ENCODE measurements around the gene EEPD1. TPM values are rescaled to one million over a fixed set of nuclear protein-coding genes. Genes with fewer than 3 reads are reported as not detected.

EEPD1 gene
- total RNA-seq, 6 experiments from 2014 or later, result 5.9 to 18.6 (median 10.6) TPM

DNA sequence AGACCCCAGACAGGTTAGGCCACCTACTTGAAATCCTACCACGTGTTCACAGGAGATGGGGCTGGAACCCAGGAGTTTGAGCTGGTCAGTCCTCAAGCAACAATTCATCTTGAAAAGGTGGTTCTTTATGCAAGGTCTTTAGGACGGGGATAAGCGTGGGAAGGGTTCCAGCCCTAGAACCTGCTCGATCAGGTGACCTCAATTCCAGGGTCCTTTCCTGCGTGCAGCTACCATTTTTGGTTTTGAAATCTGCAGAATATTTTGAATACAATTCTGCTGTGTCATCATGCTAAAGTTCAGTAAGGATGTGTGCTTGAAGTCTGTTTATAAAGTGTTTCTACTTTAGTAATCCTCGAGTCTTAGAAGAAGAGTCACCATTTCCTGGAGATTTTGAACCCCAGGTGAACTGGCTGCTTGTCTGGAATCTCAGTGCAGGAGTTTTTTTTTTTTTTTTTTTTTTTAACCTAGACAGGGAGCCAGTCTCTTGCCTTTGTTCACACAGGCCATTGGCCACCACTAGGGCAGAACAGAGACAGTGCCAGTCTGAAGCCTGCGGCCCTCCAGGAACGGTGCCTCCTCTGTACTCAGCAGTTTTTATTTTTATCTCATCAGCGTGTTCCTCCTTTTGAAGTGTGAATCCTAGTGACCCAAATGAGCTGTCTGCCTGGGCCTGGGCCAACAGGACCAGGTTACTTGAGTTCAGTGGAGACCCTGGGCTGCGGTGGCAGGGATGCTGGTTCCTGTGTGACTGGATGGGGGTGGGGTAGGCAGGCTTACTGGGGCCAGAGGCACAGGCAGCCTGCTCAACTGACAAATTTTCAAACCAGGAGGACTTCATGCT lies 54.6 kb downstream of the EEPD1 start:
- Histone ChIP-seq H3K27ac (peak overlapping the region in 2 of 3 donors; percentile 14 to 73), H3K4me1 (peaks cover 0 to 34% (median 16%) of the 10 kb centered on the region in 4 donors), H3K9me3 (no peaks in the 10 kb centered on the region), H3K4me3 (no peak overlapping the region), H3K36me3 (no peaks in the 10 kb centered on the region), H3K27me3 (no peaks in the 10 kb centered on the region)
- 26% methylated on average over 10 of the region's 10 CpGs for WGBS (ENCODE audit: insufficient coverage, low coverage, low lambda C conversion rate, missing lambda C conversion rate)
- DNase-seq (peak; percentile 59 to 75 (median 71)), ATAC-seq (peak; percentile 46 to 70 (median 62))
- no peak for TF ChIP-seq POLR2A (IDR thresholded peaks at IDR 0.05)
- TF ChIP-seq, protein P1, sequence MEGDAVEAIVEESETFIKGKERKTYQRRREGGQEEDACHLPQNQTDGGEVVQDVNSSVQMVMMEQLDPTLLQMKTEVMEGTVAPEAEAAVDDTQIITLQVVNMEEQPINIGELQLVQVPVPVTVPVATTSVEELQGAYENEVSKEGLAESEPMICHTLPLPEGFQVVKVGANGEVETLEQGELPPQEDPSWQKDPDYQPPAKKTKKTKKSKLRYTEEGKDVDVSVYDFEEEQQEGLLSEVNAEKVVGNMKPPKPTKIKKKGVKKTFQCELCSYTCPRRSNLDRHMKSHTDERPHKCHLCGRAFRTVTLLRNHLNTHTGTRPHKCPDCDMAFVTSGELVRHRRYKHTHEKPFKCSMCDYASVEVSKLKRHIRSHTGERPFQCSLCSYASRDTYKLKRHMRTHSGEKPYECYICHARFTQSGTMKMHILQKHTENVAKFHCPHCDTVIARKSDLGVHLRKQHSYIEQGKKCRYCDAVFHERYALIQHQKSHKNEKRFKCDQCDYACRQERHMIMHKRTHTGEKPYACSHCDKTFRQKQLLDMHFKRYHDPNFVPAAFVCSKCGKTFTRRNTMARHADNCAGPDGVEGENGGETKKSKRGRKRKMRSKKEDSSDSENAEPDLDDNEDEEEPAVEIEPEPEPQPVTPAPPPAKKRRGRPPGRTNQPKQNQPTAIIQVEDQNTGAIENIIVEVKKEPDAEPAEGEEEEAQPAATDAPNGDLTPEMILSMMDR (IDR thresholded peaks at IDR 0.05), result peak in 2 of 4 donors; percentile 6 to 20
- intact Hi-C loops (cut with DNase I), result no loop called here

DNA sequence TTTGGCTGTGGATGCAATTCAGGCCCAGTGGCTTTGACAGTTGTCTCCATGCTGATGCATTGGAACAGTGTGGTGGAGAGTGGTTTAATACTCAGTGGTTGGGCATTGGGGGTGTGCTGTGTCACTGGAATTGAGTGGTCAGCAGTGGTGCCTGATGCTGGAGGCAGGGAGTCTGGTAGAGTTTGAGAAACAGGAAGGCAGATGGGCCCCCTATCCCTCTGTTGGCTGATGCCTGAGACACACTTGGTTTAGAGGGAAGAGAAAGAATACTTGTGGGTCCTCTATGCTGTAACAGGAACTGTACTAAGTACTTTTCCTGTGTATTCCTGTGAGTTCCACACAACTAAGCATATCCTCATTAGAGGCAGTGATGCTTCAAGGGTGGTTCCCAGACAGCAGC lies 55.4 kb downstream of the EEPD1 start:
- Histone ChIP-seq H3K9me3 (no peaks in the 10 kb centered on the region), H3K27ac (peak overlapping the region in 1 of 3 donors; percentile 73), H3K36me3 (no peaks in the 10 kb centered on the region), H3K27me3 (no peaks in the 10 kb centered on the region), H3K4me3 (no peak overlapping the region), H3K4me1 (peaks cover 0 to 34% (median 16%) of the 10 kb centered on the region in 4 donors)
- peak in 2 of 4 donors; percentile 4 for ATAC-seq
- intact Hi-C loops (cut with DNase I), result no loop called here
- DNase-seq, result no peak
- TF ChIP-seq, protein P1 (IDR thresholded peaks at IDR 0.05), result no peak
- no peak for TF ChIP-seq POLR2A (IDR thresholded peaks at IDR 0.05)

DNA sequence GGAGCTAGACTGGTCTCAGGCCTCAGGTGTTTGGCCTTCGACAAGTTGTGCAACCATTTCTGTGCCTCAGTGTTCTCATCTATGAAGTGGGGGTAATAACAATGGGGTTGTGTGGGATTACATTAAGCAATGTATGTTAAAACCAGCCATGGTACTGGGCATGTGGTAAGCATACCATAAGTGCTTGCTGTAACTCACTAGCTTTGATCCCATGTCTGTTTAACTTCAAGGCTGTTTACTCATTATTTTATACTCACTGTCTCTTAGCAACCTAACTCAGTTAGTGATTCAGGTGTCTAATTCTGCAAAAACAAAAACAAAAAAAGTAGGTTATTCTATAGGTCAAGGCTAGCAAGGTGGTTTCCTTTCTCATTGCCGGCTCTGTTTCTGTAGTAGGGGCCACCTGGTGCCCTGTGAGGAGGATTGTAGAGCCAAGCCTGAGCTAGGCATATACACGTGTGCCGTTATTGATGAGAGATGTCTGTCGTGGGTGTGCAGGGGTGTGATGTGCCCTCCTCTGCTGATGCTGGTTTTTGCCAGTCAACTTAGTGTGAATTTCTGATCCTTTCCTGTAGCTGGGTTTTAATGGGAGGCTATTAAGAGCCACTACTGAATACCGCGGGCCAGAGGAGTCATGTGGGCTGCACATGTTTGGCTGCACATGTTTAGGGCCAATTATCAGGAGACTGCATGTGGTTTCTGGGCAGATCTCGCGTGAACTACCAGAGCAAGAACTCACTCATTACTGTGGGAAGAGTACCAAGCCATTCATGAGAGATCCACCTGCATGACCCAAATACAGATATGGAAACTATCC lies 56.2 kb downstream of the EEPD1 start:
- ATAC-seq (no peak), DNase-seq (no peak)
- intact Hi-C loops (cut with DNase I), result no loop called here
- no peaks in the 10 kb centered on the region for H3K27me3 ChIP-seq
- H3K36me3 ChIP-seq, result no peaks in the 10 kb centered on the region
- TF ChIP-seq, protein P1 (IDR thresholded peaks at IDR 0.05), result no peak
- TF ChIP-seq POLR2A (IDR thresholded peaks at IDR 0.05), result no peak
- peaks cover 0 to 34% (median 16%) of the 10 kb centered on the region in 4 donors for H3K4me1 ChIP-seq
- H3K4me3 ChIP-seq, result no peak overlapping the region
- no peak overlapping the region for H3K27ac ChIP-seq
- no peaks in the 10 kb centered on the region for H3K9me3 ChIP-seq
- 83% methylated on average over 5 of the region's 9 CpGs for WGBS (ENCODE audit: insufficient coverage, low coverage, low lambda C conversion rate, missing lambda C conversion rate)

DNA sequence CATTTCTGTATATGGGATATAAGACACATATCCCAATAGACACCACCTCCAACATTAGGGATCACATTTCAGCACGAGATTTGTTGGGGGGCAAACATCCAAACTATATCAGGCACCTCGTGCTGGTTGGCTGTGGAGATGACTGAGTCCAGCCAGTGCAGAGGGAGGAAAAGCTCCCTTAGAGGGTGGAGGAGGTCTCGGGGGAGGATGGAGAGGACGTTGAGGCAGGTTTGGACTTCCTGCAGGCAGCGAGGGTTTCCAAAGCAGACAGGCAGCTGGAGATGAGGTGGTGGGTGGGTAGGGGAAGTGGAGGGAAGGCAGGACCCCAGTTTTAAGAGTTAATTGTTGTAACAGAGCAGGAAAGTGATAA lies 56.7 kb downstream of the EEPD1 start:
- no peak for DNase-seq
- intact Hi-C loops (cut with DNase I), result no loop called here
- no peak overlapping the region for H3K4me3 ChIP-seq
- TF ChIP-seq, protein P1 (IDR thresholded peaks at IDR 0.05), result no peak
- TF ChIP-seq POLR2A (IDR thresholded peaks at IDR 0.05), result no peak
- ATAC-seq, result no peak
- no peaks in the 10 kb centered on the region for H3K36me3 ChIP-seq
- no peak overlapping the region for H3K27ac ChIP-seq
- 68% methylated on average over 5 of the region's 5 CpGs for WGBS (ENCODE audit: insufficient coverage, low coverage, low lambda C conversion rate, missing lambda C conversion rate)
- H3K9me3 ChIP-seq, result no peaks in the 10 kb centered on the region
- H3K27me3 ChIP-seq, result no peaks in the 10 kb centered on the region
- peaks cover 0 to 34% (median 16%) of the 10 kb centered on the region in 4 donors for H3K4me1 ChIP-seq
